Measurements from ENCODE around the gene CHTOP. TPM values are rescaled to one million over a fixed set of nuclear protein-coding genes. Genes with fewer than 3 reads are reported as not detected.

The CHTOP gene
- total and polyA plus RNA-seq, 2 of the 13 experiments (the other 11 are each of a cell fraction or from before 2014, with no cell fraction given) = 38.0 to 51.9 TPM

DNA sequence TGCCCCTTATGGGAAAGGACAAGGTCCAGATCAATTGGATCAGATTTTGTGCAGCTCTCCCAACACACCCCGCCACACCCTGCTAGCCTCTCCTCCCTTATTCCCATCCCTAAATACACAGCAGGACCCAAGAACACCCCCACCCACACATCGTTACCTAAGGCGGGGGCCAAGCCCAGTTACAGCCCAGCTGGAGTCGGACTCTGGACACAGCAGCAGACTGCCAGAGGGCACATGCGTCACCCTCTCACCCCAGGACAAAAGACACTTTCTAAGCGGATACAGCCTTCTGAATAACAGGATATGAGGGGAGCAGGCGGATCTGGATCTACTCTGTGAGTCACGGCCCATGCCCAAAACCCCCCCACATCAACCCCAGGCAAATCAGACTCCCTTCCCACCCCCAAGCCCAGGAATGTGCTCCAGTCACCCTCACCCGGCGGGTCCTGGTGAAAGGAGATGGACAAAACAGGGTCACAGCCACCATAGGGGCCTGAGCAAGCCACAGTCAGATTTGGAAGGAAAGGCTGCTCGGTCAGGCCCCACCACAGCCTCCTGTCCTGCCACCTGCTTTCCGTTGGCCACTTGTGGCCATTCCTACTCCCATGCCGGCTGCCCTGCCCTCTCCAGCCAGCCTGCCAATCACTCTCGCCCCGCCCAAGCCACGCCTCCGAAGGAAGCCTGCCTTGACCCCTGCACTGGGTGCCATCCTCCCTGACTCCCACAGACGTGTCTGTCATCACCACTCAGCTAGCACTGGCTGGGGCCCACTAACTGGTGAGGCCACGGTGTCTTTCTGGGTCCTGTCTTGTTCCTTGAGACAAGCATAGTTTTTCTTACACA, 24.9 kb upstream of the CHTOP start (continued):
- TF ChIP-seq, protein P1, sequence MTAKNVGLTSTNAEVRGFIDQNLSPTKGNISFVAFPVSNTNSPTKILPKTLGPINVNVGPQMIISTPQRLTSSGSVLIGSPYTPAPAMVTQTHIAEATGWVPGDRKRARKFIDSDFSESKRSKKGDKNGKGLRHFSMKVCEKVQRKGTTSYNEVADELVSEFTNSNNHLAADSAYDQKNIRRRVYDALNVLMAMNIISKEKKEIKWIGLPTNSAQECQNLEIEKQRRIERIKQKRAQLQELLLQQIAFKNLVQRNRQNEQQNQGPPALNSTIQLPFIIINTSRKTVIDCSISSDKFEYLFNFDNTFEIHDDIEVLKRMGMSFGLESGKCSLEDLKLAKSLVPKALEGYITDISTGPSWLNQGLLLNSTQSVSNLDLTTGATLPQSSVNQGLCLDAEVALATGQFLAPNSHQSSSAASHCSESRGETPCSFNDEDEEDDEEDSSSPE (CRISPR knock-in tag; IDR thresholded peaks at IDR 0.05) = no peak
- TF ChIP-seq ZNF329 (CRISPR knock-in tag; IDR thresholded peaks at IDR 0.05; ENCODE audit: low read depth) (no peak), GZF1 (CRISPR knock-in tag; IDR thresholded peaks at IDR 0.05) (no peak), ZNF207 (IDR thresholded peaks at IDR 0.05; ENCODE audit: borderline replicate concordance) (no peak), ZNF589 (CRISPR knock-in tag; conservative IDR thresholded peaks at IDR 0.05) (peak; percentile 52; the same call in 1 of the 2 replicates), ZNF777 (CRISPR knock-in tag; IDR thresholded peaks at IDR 0.05) (no peak), KMT2A (CRISPR knock-in tag; IDR thresholded peaks at IDR 0.05) (no peak), ZNF256 (CRISPR knock-in tag; conservative IDR thresholded peaks at IDR 0.05) (no peak)
- TF ChIP-seq, protein P2, sequence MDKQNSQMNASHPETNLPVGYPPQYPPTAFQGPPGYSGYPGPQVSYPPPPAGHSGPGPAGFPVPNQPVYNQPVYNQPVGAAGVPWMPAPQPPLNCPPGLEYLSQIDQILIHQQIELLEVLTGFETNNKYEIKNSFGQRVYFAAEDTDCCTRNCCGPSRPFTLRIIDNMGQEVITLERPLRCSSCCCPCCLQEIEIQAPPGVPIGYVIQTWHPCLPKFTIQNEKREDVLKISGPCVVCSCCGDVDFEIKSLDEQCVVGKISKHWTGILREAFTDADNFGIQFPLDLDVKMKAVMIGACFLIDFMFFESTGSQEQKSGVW (CRISPR knock-in tag; IDR thresholded peaks at IDR 0.05; ENCODE audit: borderline replicate concordance) = no peak
- TF ChIP-seq, protein P3, sequence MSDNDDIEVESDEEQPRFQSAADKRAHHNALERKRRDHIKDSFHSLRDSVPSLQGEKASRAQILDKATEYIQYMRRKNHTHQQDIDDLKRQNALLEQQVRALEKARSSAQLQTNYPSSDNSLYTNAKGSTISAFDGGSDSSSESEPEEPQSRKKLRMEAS (IDR thresholded peaks at IDR 0.05) = peak; percentile 61; the same call in 1 of the 2 replicates
- TF ChIP-seq, protein P4, sequence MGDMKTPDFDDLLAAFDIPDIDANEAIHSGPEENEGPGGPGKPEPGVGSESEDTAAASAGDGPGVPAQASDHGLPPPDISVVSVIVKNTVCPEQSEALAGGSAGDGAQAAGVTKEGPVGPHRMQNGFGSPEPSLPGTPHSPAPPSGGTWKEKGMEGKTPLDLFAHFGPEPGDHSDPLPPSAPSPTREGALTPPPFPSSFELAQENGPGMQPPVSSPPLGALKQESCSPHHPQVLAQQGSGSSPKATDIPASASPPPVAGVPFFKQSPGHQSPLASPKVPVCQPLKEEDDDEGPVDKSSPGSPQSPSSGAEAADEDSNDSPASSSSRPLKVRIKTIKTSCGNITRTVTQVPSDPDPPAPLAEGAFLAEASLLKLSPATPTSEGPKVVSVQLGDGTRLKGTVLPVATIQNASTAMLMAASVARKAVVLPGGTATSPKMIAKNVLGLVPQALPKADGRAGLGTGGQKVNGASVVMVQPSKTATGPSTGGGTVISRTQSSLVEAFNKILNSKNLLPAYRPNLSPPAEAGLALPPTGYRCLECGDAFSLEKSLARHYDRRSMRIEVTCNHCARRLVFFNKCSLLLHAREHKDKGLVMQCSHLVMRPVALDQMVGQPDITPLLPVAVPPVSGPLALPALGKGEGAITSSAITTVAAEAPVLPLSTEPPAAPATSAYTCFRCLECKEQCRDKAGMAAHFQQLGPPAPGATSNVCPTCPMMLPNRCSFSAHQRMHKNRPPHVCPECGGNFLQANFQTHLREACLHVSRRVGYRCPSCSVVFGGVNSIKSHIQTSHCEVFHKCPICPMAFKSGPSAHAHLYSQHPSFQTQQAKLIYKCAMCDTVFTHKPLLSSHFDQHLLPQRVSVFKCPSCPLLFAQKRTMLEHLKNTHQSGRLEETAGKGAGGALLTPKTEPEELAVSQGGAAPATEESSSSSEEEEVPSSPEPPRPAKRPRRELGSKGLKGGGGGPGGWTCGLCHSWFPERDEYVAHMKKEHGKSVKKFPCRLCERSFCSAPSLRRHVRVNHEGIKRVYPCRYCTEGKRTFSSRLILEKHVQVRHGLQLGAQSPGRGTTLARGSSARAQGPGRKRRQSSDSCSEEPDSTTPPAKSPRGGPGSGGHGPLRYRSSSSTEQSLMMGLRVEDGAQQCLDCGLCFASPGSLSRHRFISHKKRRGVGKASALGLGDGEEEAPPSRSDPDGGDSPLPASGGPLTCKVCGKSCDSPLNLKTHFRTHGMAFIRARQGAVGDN (CRISPR knock-in tag; IDR thresholded peaks at IDR 0.05) = peak; percentile 92
- TF ChIP-seq, protein P5, sequence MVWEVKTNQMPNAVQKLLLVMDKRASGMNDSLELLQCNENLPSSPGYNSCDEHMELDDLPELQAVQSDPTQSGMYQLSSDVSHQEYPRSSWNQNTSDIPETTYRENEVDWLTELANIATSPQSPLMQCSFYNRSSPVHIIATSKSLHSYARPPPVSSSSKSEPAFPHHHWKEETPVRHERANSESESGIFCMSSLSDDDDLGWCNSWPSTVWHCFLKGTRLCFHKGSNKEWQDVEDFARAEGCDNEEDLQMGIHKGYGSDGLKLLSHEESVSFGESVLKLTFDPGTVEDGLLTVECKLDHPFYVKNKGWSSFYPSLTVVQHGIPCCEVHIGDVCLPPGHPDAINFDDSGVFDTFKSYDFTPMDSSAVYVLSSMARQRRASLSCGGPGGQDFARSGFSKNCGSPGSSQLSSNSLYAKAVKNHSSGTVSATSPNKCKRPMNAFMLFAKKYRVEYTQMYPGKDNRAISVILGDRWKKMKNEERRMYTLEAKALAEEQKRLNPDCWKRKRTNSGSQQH (CRISPR knock-in tag; IDR thresholded peaks at IDR 0.05; ENCODE audit: low read depth) = peak; percentile 52; the same call in 1 of the 2 replicates
- TF ChIP-seq, protein P6, sequence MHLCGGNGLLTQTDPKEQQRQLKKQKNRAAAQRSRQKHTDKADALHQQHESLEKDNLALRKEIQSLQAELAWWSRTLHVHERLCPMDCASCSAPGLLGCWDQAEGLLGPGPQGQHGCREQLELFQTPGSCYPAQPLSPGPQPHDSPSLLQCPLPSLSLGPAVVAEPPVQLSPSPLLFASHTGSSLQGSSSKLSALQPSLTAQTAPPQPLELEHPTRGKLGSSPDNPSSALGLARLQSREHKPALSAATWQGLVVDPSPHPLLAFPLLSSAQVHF (CRISPR knock-in tag; IDR thresholded peaks at IDR 0.05) = no peak
- TF ChIP-seq, protein P7, sequence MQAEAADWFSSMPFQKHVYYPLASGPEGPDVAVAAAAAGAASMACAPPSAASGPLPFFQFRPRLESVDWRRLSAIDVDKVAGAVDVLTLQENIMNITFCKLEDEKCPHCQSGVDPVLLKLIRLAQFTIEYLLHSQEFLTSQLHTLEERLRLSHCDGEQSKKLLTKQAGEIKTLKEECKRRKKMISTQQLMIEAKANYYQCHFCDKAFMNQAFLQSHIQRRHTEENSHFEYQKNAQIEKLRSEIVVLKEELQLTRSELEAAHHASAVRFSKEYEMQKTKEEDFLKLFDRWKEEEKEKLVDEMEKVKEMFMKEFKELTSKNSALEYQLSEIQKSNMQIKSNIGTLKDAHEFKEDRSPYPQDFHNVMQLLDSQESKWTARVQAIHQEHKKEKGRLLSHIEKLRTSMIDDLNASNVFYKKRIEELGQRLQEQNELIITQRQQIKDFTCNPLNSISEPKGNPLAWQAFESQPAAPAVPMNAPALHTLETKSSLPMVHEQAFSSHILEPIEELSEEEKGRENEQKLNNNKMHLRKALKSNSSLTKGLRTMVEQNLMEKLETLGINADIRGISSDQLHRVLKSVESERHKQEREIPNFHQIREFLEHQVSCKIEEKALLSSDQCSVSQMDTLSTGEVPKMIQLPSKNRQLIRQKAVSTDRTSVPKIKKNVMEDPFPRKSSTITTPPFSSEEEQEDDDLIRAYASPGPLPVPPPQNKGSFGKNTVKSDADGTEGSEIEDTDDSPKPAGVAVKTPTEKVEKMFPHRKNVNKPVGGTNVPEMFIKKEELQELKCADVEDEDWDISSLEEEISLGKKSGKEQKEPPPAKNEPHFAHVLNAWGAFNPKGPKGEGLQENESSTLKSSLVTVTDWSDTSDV (CRISPR knock-in tag; IDR thresholded peaks at IDR 0.05) = peak; percentile 35; the same call in 1 of the 2 replicates
- TF ChIP-seq, protein P8, sequence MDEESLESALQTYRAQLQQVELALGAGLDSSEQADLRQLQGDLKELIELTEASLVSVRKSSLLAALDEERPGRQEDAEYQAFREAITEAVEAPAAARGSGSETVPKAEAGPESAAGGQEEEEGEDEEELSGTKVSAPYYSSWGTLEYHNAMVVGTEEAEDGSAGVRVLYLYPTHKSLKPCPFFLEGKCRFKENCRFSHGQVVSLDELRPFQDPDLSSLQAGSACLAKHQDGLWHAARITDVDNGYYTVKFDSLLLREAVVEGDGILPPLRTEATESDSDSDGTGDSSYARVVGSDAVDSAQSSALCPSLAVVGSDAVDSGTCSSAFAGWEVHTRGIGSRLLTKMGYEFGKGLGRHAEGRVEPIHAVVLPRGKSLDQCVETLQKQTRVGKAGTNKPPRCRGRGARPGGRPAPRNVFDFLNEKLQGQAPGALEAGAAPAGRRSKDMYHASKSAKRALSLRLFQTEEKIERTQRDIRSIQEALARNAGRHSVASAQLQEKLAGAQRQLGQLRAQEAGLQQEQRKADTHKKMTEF (CRISPR knock-in tag; IDR thresholded peaks at IDR 0.05) = peak; percentile 39; the same call in 1 of the 2 replicates

Measured in HepG2 (cell line).